Measurements from ENCODE around the gene ANK3.

Gene ANK3

GRCh38 chr10:59976909-59977308 is 412.8 kb downstream of the ANK3 start:
- no peak for DNase-seq (ENCODE audit: low spot score)

Measured in CD4-positive, alpha-beta T cell treated with Interleukin-2 at 100 ng/mL for 4 hours (primary cell).